Type B pancreatic cell (in vitro differentiated cells): ENCODE results near the gene KRT82. TPM values are rescaled to one million over a fixed set of nuclear protein-coding genes. Genes with fewer than 3 reads are reported as not detected.

Source experiments
- DNase-seq: peaks from one replicate; pipeline ENCODE4 v3.0.0; 2021; ENCODE audit warnings: mixed read lengths; ENCODE audit not compliant: unreplicated experiment; ENCODE audit errors: extremely low spot score
- H3K27ac Mint-ChIP-seq: 2 replicates; pipeline ENCODE4 v1.8.0; 2021; ENCODE audit warnings: mild to moderate bottlenecking, mixed read lengths
- H3K27me3 Mint-ChIP-seq: 2 replicates; pipeline ENCODE4 v1.8.0; 2021; ENCODE audit warnings: mixed read lengths
- H3K36me3 Mint-ChIP-seq: 2 replicates; pipeline ENCODE4 v1.8.0; 2021; ENCODE audit warnings: mixed read lengths
- H3K4me1 Mint-ChIP-seq: one replicate; pipeline ENCODE4 v1.8.0; 2021; ENCODE audit warnings: mixed read lengths; ENCODE audit not compliant: unreplicated experiment
- H3K4me3 Mint-ChIP-seq: 2 replicates; pipeline ENCODE4 v1.8.0; 2021; ENCODE audit warnings: mild to moderate bottlenecking, mixed read lengths
- H3K9me3 Mint-ChIP-seq: 2 replicates; pipeline ENCODE4 v1.8.0; 2021; ENCODE audit warnings: mixed read lengths
- total RNA-seq: library from RNA; stranded (reverse); gene quantifications from 2 replicates; pipeline ENCODE4 v1.2.1, GENCODE V29; 2021; ENCODE audit warnings: low replicate concordance
- TF ChIP-seq, protein P1 (sequence below): fragments of 200-600 bp; sonication (generic); conservative IDR thresholded peaks from 2 replicates; pipeline ENCODE4 v1.5.0; 2021; ENCODE audit warnings: antibody characterized with exemption, mild to moderate bottlenecking

KRT82 gene
- total RNA-seq, 1 donor from 2014 or later, result not detected

DNA sequence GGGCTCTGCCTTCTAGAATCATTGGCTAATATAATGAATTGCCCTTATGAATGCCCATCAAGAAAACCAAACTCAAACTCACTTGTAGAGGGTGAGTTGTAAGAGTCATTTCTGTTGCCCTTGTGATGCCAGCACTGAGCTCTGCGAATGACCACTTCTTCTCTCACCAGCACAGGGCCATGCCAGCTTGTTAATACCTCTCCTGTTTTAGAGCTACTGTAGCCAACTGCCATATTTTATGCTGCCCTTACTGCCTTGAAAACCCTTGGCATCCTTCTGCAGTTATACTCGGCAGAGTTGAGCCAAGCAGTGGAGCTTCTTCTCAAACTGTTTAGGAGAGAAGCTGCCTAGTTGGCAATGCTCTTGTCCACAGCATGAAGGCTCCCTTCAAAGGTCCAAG is 19.9 kb upstream of the KRT82 start:
- peaks cover 42% of the 10 kb centered on the region for H3K27me3 Mint-ChIP-seq
- TF ChIP-seq, protein P1, sequence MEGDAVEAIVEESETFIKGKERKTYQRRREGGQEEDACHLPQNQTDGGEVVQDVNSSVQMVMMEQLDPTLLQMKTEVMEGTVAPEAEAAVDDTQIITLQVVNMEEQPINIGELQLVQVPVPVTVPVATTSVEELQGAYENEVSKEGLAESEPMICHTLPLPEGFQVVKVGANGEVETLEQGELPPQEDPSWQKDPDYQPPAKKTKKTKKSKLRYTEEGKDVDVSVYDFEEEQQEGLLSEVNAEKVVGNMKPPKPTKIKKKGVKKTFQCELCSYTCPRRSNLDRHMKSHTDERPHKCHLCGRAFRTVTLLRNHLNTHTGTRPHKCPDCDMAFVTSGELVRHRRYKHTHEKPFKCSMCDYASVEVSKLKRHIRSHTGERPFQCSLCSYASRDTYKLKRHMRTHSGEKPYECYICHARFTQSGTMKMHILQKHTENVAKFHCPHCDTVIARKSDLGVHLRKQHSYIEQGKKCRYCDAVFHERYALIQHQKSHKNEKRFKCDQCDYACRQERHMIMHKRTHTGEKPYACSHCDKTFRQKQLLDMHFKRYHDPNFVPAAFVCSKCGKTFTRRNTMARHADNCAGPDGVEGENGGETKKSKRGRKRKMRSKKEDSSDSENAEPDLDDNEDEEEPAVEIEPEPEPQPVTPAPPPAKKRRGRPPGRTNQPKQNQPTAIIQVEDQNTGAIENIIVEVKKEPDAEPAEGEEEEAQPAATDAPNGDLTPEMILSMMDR, result no peak
- no peaks in the 10 kb centered on the region for H3K9me3 Mint-ChIP-seq
- DNase-seq, result no peak
- peaks cover 5% of the 10 kb centered on the region for H3K4me1 Mint-ChIP-seq
- no peaks in the 10 kb centered on the region for H3K36me3 Mint-ChIP-seq
- H3K27ac Mint-ChIP-seq, result no peak overlapping the region
- no peak overlapping the region for H3K4me3 Mint-ChIP-seq

DNA sequence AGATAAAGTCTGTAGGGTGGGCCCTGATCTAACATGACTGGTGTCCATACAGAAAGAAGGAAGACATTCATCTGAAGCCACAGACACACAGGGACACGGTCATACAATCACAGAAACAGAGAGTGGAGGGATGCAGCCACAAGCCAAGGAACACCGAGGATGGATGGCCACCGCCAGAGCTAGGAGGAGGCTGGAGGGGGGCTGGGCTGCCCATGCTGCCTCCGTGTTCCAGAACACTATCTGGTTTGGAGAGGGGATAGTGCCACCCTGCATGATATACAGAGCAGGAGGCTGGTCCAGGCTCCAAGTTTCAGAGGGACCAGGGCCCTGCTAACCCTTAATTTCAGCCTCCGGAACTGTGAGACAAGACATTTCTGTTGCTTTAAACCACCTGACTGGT is 19.3 kb upstream of the KRT82 start:
- Mint-ChIP-seq H3K27ac (no peak overlapping the region), H3K4me1 (peaks cover 5% of the 10 kb centered on the region), H3K36me3 (no peaks in the 10 kb centered on the region), H3K4me3 (no peak overlapping the region), H3K27me3 (peaks cover 41% of the 10 kb centered on the region), H3K9me3 (no peaks in the 10 kb centered on the region)
- DNase-seq, result no peak
- TF ChIP-seq, protein P1, result no peak

DNA sequence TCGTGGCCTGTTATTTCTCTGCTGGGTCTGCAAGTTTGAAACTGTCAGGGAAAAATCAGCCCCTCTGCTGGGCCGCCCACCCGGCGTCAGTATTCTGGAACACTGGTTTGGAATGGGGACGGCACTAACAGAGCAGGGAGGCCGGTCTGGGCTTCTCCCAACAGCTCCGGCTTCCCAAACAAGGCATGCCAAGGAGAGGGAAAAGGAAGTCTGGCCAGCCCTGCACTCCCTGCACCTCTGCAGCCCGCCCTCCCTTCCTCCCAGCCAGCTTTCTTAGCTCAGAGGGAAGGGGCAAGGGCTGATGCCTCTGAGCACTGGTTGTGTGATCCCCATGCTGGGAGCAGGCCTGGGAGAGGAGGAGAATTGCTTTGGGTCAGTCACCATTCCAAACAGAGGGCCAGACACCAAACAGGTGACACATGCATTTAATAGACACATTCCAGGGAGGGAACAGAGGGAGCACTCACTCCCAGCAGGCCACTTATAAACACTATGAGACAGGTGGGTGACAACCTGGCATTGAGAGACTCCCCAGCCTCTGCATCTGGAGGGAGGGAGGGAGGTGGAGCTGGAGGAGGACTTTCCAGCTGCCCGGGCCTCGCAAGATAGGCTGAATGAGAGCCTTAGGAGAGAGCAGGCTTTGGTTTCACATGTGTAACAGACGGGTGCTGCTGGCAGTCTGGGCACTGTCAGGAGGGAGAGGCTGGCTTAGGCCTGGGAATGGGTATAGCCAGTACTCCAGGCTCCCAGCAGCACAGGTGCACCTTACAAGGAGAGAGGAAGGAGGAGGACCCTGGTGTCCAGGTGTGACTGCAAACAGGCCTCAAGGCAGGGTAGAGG is 17.7 kb upstream of the KRT82 start:
- no peak overlapping the region for H3K4me3 Mint-ChIP-seq
- H3K27me3 Mint-ChIP-seq, result peaks cover 37% of the 10 kb centered on the region
- H3K9me3 Mint-ChIP-seq, result no peaks in the 10 kb centered on the region
- TF ChIP-seq, protein P1, result no peak
- peaks cover 5% of the 10 kb centered on the region for H3K4me1 Mint-ChIP-seq
- no peak overlapping the region for H3K27ac Mint-ChIP-seq
- H3K36me3 Mint-ChIP-seq, result no peaks in the 10 kb centered on the region
- DNase-seq, result no peak

DNA sequence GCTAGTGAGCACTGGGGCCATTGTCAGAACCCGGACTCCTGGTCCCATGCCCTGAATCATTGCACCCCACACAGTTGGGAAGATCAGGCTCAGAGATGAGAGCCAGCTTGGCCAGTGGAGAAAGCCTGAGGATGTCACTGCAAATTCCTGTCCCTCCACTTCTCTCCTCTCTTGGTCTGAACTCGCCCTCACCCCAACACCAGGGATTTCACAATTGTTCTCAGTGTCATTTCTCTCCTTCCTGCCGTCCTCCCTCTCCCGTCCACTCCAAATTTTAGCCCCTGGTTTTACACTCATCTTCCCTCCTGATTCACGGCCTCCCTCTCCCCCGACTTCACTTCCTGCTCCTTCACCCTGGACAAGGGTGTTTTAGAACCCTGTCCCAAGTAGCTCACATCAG is 16.9 kb upstream of the KRT82 start:
- H3K4me1 Mint-ChIP-seq, result peaks cover 5% of the 10 kb centered on the region
- H3K36me3 Mint-ChIP-seq, result no peaks in the 10 kb centered on the region
- no peaks in the 10 kb centered on the region for H3K9me3 Mint-ChIP-seq
- peaks cover 29% of the 10 kb centered on the region for H3K27me3 Mint-ChIP-seq
- H3K4me3 Mint-ChIP-seq, result no peak overlapping the region
- TF ChIP-seq, protein P1, result no peak
- DNase-seq, result no peak
- H3K27ac Mint-ChIP-seq, result no peak overlapping the region

DNA sequence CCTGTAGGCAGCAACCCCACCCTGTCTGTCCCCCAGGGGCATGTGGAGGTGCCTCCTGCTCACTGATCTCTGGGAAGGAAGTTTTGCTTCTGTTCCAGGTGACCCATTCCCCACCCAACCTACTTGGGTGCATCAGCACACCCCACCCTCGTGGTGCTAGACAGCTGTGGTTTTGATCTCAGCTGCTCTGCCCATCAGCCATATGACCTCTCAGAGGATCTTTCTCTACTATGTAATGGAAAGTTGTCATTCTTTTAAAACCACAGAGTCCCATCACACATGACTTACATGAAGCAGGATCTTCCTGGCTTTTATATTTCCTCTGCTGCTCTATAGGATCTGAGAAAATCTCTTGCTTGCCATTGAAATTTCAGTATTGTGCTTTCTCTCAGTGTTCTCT is 13.5 kb upstream of the KRT82 start:
- Mint-ChIP-seq H3K27me3 (peaks cover 23% of the 10 kb centered on the region), H3K27ac (no peak overlapping the region), H3K4me1 (peaks cover 8% of the 10 kb centered on the region), H3K36me3 (no peaks in the 10 kb centered on the region), H3K4me3 (no peak overlapping the region), H3K9me3 (no peaks in the 10 kb centered on the region)
- DNase-seq, result no peak
- TF ChIP-seq, protein P1, result no peak
